Measurements from ENCODE around the gene NPY4R2. TPM values are rescaled to one million over a fixed set of nuclear protein-coding genes. Genes with fewer than 3 reads are reported as not detected.
"Not testable (repeated sequence)": the region's sequence is repeated elsewhere in the genome, so short reads cannot be mapped to it uniquely, and the experiment has no call there.

The NPY4R2 gene, protein sequence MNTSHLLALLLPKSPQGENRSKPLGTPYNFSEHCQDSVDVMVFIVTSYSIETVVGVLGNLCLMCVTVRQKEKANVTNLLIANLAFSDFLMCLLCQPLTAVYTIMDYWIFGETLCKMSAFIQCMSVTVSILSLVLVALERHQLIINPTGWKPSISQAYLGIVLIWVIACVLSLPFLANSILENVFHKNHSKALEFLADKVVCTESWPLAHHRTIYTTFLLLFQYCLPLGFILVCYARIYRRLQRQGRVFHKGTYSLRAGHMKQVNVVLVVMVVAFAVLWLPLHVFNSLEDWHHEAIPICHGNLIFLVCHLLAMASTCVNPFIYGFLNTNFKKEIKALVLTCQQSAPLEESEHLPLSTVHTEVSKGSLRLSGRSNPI
- not detected for total RNA-seq
- not detected for polyA plus RNA-seq
- long read RNA-seq, donor 1, result 0 reads
- long read RNA-seq, donor 2, result 0 reads
- long read RNA-seq, donor 3, result 0 reads

DNA sequence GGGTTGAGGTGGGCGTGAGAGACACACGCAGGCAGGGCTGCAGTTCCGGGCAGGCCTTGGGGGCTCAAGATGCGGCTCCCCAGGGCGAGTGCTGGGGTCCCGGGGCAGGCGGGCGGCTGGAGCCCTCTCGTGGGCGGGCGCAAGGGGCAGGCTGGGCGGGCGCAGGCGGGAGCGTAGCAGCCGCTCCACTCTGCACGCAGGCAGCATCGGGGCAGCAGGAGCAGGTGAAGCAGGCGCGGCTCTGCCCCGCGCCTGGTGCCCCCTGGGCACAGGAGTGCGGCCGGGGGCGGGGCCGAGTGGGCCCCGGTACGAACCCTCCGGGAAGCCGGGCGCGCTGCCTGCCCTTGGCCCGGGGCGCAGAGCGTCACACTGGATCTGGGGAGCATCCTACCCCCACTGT lies at the start of gene NPY4R2:
Gene NPY4R2, plus strand, starts transcription at position 188 of the 400 bp plus-strand sequence. CDS start 3,326 bp downstream, outside the sequence.
- H3K9me3 ChIP-seq; DNase-seq; H3K27me3 ChIP-seq; H3K36me3 ChIP-seq; H3K27ac ChIP-seq; H3K4me3 ChIP-seq; intact Hi-C loops (cut with DNase I); H3K4me1 ChIP-seq (ENCODE audit: insufficient read depth): not testable (repeated sequence)
- 0% methylated on average over 2 of the region's 35 CpGs; no CpG with 5 or more reads in 2 of the 3 donors for WGBS, 3 donors

DNA sequence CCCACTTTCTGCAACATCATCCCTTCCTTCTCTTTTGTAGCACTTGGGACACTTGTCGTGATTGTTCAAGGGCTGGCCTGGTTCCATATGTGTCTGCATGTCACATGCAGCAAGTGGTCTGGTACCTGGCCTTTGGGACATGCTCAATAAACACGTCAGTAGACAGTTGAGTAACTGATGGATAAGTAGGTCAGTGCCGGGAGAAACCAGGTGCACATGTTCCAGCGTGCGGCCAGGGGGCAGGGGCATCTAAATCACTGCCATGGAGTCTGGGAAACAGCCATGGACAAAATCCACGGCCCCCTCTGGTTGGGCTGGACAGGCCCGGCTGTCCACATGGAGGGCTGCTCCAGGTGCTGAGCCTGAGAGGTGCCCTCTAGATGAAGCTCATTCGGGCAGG lies 47.6 kb upstream of the NPY4R2 start:
- not testable (repeated sequence) for H3K27ac ChIP-seq

DNA sequence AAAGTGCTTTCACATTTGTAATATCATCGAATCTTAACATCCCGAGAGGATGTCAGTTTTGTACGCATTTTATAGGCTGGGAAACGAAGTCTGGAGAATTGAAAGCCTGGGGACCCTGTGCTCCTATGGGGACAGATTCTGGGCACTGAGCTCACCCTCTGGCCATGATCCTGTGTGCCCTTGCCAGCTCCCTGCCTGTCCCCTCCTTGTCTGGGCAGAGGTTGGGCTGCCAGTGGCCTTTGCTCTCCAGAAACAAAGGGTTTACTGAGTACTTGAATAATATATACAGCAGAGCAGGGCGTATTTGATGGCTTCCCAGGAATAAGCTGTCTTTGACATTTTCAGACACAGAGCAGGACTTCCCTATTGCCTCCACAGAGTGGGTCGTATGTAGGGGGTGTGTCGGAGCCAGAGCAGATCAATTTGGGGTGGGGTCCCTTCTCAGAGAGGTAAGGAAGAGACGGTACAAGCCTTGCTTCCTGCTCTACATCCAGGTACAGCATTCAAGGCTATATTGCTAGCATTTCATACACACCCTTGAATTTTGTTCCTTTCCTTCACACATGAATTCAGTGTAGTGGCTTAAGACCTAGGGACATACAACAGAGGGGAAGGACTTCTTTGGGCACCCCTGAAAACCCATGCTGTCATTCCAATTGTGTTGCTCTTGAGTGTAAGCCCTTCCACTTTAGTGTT lies 46.8 kb upstream of the NPY4R2 start:
- H3K27ac ChIP-seq; H3K27me3 ChIP-seq; DNase-seq; H3K4me3 ChIP-seq; intact Hi-C loops (cut with DNase I); H3K36me3 ChIP-seq; H3K9me3 ChIP-seq; H3K4me1 ChIP-seq (ENCODE audit: insufficient read depth): not testable (repeated sequence)
- 86 to 97% (median 88%) methylated on average over 3 to 4 of the region's 8 CpGs for WGBS, 3 donors

More for the DNA sequence above, 47.6 kb upstream of the NPY4R2 start:
- H3K4me3 ChIP-seq; intact Hi-C loops (cut with DNase I); DNase-seq; H3K27me3 ChIP-seq; H3K9me3 ChIP-seq; H3K36me3 ChIP-seq; H3K4me1 ChIP-seq (ENCODE audit: insufficient read depth): not testable (repeated sequence)
- no CpG with 5 or more reads among the region's 8 CpGs for WGBS, 3 donors

GRCh38 chr10:47872236-47872635 lies 46.2 kb upstream of the NPY4R2 start:
- H3K9me3 ChIP-seq; intact Hi-C loops (cut with DNase I): not testable (repeated sequence)
- no CpG with 5 or more reads among the region's 5 CpGs for WGBS, 3 donors

GRCh38 chr10:47884239-47884638 lies 34.2 kb upstream of the NPY4R2 start:
- H3K4me3 ChIP-seq; H3K36me3 ChIP-seq; H3K4me1 ChIP-seq (ENCODE audit: insufficient read depth); H3K27me3 ChIP-seq; H3K27ac ChIP-seq; intact Hi-C loops (cut with DNase I); DNase-seq; H3K9me3 ChIP-seq: not testable (repeated sequence)
- WGBS, 3 donors, result no CpG with 5 or more reads among the region's 3 CpGs

More at GRCh38 chr10:47872236-47872635, 46.2 kb upstream of the NPY4R2 start:
- H3K36me3 ChIP-seq; H3K4me3 ChIP-seq; DNase-seq; H3K4me1 ChIP-seq (ENCODE audit: insufficient read depth); H3K27ac ChIP-seq; H3K27me3 ChIP-seq: not testable (repeated sequence)

GRCh38 chr10:47884934-47885333 lies 33.5 kb upstream of the NPY4R2 start:
- H3K9me3 ChIP-seq; H3K36me3 ChIP-seq; intact Hi-C loops (cut with DNase I); H3K4me1 ChIP-seq (ENCODE audit: insufficient read depth); H3K27ac ChIP-seq; H3K4me3 ChIP-seq; H3K27me3 ChIP-seq; DNase-seq: not testable (repeated sequence)
- no CpG with 5 or more reads among the region's 3 CpGs for WGBS, 3 donors

DNA sequence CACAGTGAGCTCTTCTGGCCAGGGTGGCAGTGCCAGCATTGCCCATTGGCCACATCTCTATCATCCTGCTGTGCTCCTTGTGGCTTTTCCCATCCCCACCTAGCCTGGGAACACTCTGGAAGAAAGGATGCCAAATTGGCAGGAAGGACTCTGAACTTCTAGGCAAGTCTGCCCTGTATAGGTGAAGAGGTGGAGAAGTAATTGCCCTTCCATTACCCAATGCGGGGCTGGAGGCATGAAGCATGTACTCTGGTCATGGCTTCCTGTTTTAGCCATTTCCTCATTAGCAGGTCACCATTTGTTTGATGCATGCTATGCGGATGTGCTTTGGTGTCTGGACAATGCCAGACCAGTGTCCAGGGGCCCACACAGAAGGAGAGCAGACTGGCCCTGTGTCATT lies 32.1 kb upstream of the NPY4R2 start:
- H3K36me3 ChIP-seq; H3K4me1 ChIP-seq (ENCODE audit: insufficient read depth); H3K4me3 ChIP-seq; H3K9me3 ChIP-seq; DNase-seq; H3K27ac ChIP-seq; intact Hi-C loops (cut with DNase I); H3K27me3 ChIP-seq: not testable (repeated sequence)
- no CpG with 5 or more reads among the region's 2 CpGs for WGBS, 3 donors

GRCh38 chr10:47886827-47887226 lies 31.6 kb upstream of the NPY4R2 start:
- H3K27ac ChIP-seq; H3K27me3 ChIP-seq; H3K36me3 ChIP-seq; intact Hi-C loops (cut with DNase I); H3K4me1 ChIP-seq (ENCODE audit: insufficient read depth); DNase-seq; H3K4me3 ChIP-seq; H3K9me3 ChIP-seq: not testable (repeated sequence)
- WGBS, 3 donors, result no CpG with 5 or more reads among the region's 4 CpGs

- H3K9me3 ChIP-seq; H3K36me3 ChIP-seq; DNase-seq; intact Hi-C loops (cut with DNase I); H3K4me3 ChIP-seq; H3K27ac ChIP-seq; H3K4me1 ChIP-seq (ENCODE audit: insufficient read depth); H3K27me3 ChIP-seq: not testable (repeated sequence)
These were observed 27.7 kb upstream of the NPY4R2 start for GRCh38 chr10:47890737-47891136.

DNA sequence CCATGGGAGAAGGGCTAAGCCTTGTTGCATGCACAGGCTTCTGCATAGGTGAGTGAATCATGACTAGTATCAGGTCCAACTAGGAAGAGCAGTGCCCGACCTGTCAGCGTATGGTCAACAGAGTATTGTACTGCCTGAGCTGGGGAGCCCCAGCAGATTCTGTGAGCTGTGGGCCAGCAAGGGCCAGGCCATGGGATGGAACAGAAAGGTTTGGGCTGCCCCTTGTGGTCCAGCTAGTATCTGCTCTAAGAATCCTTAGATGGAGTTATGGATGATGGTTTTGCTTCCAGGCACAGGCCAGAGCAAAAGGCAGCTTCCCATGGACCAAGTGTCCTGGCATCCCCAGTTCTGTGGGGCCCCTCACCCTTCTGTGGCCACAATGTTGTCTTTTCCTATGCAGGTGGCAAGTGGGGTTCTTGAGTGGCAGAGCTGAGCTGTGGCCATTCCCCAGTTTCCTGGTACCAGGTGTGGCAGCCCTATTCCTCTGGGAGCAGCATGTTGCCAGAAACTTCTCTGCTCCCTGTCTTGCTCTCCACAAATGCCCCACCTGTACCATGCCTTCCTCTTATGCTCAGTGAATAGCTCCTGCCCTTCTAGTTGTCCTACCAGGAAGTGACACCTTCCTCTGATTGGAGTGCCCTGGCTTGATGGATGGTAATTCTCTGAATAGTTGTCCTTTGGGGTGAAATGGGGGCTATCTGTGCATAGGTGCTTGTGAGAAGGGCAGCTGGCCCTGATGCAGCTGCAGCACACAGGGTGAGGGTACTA lies 25.8 kb upstream of the NPY4R2 start:
- H3K9me3 ChIP-seq; intact Hi-C loops (cut with DNase I); H3K27ac ChIP-seq; H3K27me3 ChIP-seq; DNase-seq; H3K4me3 ChIP-seq; H3K4me1 ChIP-seq (ENCODE audit: insufficient read depth); H3K36me3 ChIP-seq: not testable (repeated sequence)
- 92% methylated on average over 2 of the region's 2 CpGs; no CpG with 5 or more reads in 2 of the 3 donors for WGBS, 3 donors

- H3K27ac ChIP-seq; H3K36me3 ChIP-seq; H3K27me3 ChIP-seq; intact Hi-C loops (cut with DNase I); H3K4me1 ChIP-seq (ENCODE audit: insufficient read depth); H3K9me3 ChIP-seq; DNase-seq; H3K4me3 ChIP-seq: not testable (repeated sequence)
- WGBS, 3 donors, result 88 to 93% (median 89%) methylated on average over 2 of the region's 2 CpGs
These were observed 23.9 kb upstream of the NPY4R2 start for GRCh38 chr10:47894571-47894970.

All from ovary (tissue), 10 donors.